HepG2 (cell line): ENCODE measurements around the gene ARMH3. TPM values are rescaled to one million over a fixed set of nuclear protein-coding genes. Genes with fewer than 3 reads are reported as not detected.

Source experiments
- ATAC-seq: fragments of 200-7000 bp; cut with Tn5 transposase; 3 replicates; pipeline ENCODE4 v1.9.1; 2020; ENCODE audit warnings: mild to moderate bottlenecking, moderate library complexity
- BruUV-seq: library from RNA; stranded (reverse); fragments of 400-500 nt; replicated peaks from 2 replicates; lab custom pipeline; 2021; lab: Mats Ljungman, UMichigan
- CTCF ChIA-PET: fragments of 300-600 bp; formaldehyde crosslinking; extraction: SDS; loops from one replicate; lab custom pipeline; 2021; ENCODE audit warnings: low total read pairs, inconsistent platforms, low intra/inter-chr PET ratio; lab: Yijun Ruan, JAX
- POLR2A ChIA-PET: fragments of 350-600 bp; sonication (Branson Sonifier 250); formaldehyde crosslinking; loops from one replicate; lab custom pipeline; 2020; ENCODE audit warnings: antibody characterized with exemption, inconsistent platforms; lab: Yijun Ruan, JAX
- DNase-seq: peaks from one replicate; pipeline ENCODE4 v3.0.0-alpha.2; 2015; ENCODE audit warnings: low spot score
- FAIRE-seq: peaks from 3 replicates; lab custom pipeline; 2011; peaks lifted over from hg19 to GRCh38; lab: Jason Lieb, UNC
- H2AFZ ChIP-seq: one replicate; pipeline ENCODE4 v1.6.1; 2011; ENCODE audit warnings: low read length, inconsistent platforms
- H3K27ac ChIP-seq: fragments of 300-600 bp; 3 replicates; pipeline ENCODE4 v1.8.0; 2011; ENCODE audit warnings: mixed run types, mild to moderate bottlenecking, mixed read lengths, low read length, inconsistent platforms; ENCODE audit not compliant: insufficient read depth; ENCODE audit errors: extremely low read length
- H3K27me3 ChIP-seq, 2 experiments: fragments of 200-600 bp in 1 of 2; 2 replicates in 1 of 2; 3 replicates in 1 of 2; pipeline versions ENCODE4 v1.6.0 to v1.8.0; 2011; ENCODE audit warnings: low read length in 2 of 2, mild to moderate bottlenecking in 2 of 2, moderate library complexity in 2 of 2, inconsistent platforms in 1 of 2; ENCODE audit not compliant: insufficient read depth in 2 of 2, control insufficient read depth in 1 of 2
- H3K36me3 ChIP-seq, 2 experiments: fragments of 200-600 bp in 1 of 2; replicated peaks in 1 of 2; 2 replicates in 1 of 2; 3 replicates in 1 of 2; pipeline versions ENCODE4 v1.5.1 to v1.8.0; 2011; ENCODE audit warnings: low read length in 2 of 2, inconsistent platforms in 1 of 2; ENCODE audit not compliant: insufficient read depth in 2 of 2, control insufficient read depth in 1 of 2
- H3K4me1 ChIP-seq: 2 replicates; pipeline ENCODE4 v1.5.1; 2012; ENCODE audit warnings: low read length, inconsistent platforms; ENCODE audit not compliant: insufficient read depth
- H3K4me2 ChIP-seq: 2 replicates; pipeline ENCODE4 v1.6.0; 2011; ENCODE audit warnings: low read depth, low read length, inconsistent platforms
- H3K4me3 ChIP-seq, 3 experiments: fragments of 200-600 bp in 1 of 3; sonication (generic), shearing (Covaris generic) in 1 of 3; replicated peaks in 1 of 3; 2 replicates each; pipeline ENCODE4 v1.5.1; 2011 to 2016; ENCODE audit warnings: low read length in 3 of 3, inconsistent platforms in 2 of 3, low read depth in 2 of 3, mild to moderate bottlenecking in 2 of 3, control low read depth in 1 of 3, mixed read lengths in 1 of 3; ENCODE audit not compliant: insufficient read depth in 1 of 3
- H3K79me2 ChIP-seq: one replicate; pipeline ENCODE4 v1.6.1; 2011; ENCODE audit warnings: low read length, inconsistent platforms; ENCODE audit not compliant: insufficient read depth
- H3K9ac ChIP-seq: 2 replicates; pipeline ENCODE4 v1.6.0; 2011; ENCODE audit warnings: mild to moderate bottlenecking, low read depth, low read length, inconsistent platforms; ENCODE audit not compliant: insufficient read depth
- H3K9me3 ChIP-seq: 2 replicates; pipeline ENCODE4 v1.5.1; 2012; ENCODE audit warnings: mild to moderate bottlenecking, low read length
- H4K20me1 ChIP-seq: 2 replicates; pipeline ENCODE4 v1.6.0; 2011; ENCODE audit warnings: inconsistent platforms, mild to moderate bottlenecking, low read length, moderate library complexity; ENCODE audit not compliant: insufficient read depth
- CBX1 ChIP-seq: IDR thresholded peaks from one replicate; pipeline ENCODE4 v1.6.1; 2016; ENCODE audit warnings: antibody characterized with exemption, low read depth
- EP300 ChIP-seq, 3 experiments: sonication (generic) in 1 of 3; formaldehyde crosslinking in 1 of 3; IDR thresholded peaks; 2 replicates each; pipeline versions ENCODE4 v1.5.1 to v1.6.1; 2011 to 2020; ENCODE audit warnings: low read depth in 2 of 3, low read length in 2 of 3, borderline replicate concordance in 1 of 3, improper control_type of control experiment in 1 of 3, mild to moderate bottlenecking in 1 of 3, missing genetic modification reagents in 1 of 3, moderate library complexity in 1 of 3
- NFE2L2 ChIP-seq: fragments of 150-350 bp; IDR thresholded peaks from 2 replicates; pipeline ENCODE4 v1.6.1; 2014; ENCODE audit warnings: low read length
- SRSF9 ChIP-seq: fragments of 200-400 bp; formaldehyde crosslinking; IDR thresholded peaks from 2 replicates; pipeline ENCODE4 v1.6.1; 2018; ENCODE audit warnings: borderline replicate concordance, mild to moderate bottlenecking, low read depth, low read length; ENCODE audit not compliant: insufficient read depth, poor library complexity, severe bottlenecking
- ZKSCAN5 ChIP-seq: sonication (generic); formaldehyde crosslinking; IDR thresholded peaks from 2 replicates; pipeline ENCODE4 v1.5.1; 2020; ENCODE audit warnings: mild to moderate bottlenecking, missing genetic modification reagents
- ZNF20 ChIP-seq: sonication (generic); formaldehyde crosslinking; IDR thresholded peaks from 2 replicates; pipeline ENCODE4 v1.4.0; 2020; ENCODE audit warnings: mild to moderate bottlenecking, moderate library complexity, missing genetic modification reagents
- ZNF614 ChIP-seq: IDR thresholded peaks from 2 replicates; pipeline ENCODE4 v1.6.1; 2018; ENCODE audit warnings: missing biosample characterization, missing genetic modification reagents, inconsistent platforms, borderline replicate concordance
- WGBS: methylation state at CpG from one replicate; pipeline ENCODE4 v1.1.6; 2017; ENCODE audit warnings: low lambda C conversion rate; 5-methylcytosine and 5-hydroxymethylcytosine counted together
- in situ Hi-C: cut with HindIII; loops from 2 replicates; pipeline ENCODE4 v1.10.0; 2017; ENCODE audit warnings: low pct_unique_long_range_greater_than_20kb; ENCODE audit not compliant: extremely low pct_ligation_motif_present
- intact Hi-C: fragments of 100-400 bp; cut with micrococcal nuclease; formaldehyde crosslinking; loops from one replicate; pipeline ENCODE4 v1.10.0; 2022; ENCODE audit not compliant: unreplicated experiment
- polyA plus RNA-seq, 8 experiments: library from polyadenylated mRNA; depleted of rRNA in 3 of 8; stranded (reverse) in 7 of 8; unstranded in 1 of 8; fragments of >200 nt; fragmentation: Illumina TruSeq in 4 of 8; extraction: Trizol in 4 of 8; gene quantifications; 2 replicates each; pipeline versions ENCODE4 v1.2.1 to v1.2.3, GENCODE V29; 2011 to 2016; ENCODE audit warnings: low read depth in 4 of 8, missing spikeins in 1 of 8, mixed read lengths in 1 of 8; ENCODE audit not compliant: insufficient read depth in 1 of 8
- total RNA-seq, 5 experiments: library from RNA; depleted of rRNA; stranded (reverse); fragments of >200 nt; fragmentation: Illumina TruSeq; extraction: Trizol; gene quantifications; 2 replicates each; pipeline ENCODE4 v1.2.3, GENCODE V29; 2016; ENCODE audit warnings: low read depth in 1 of 5
- TF ChIP-seq, protein P1 (sequence below): sonication (generic); formaldehyde crosslinking; IDR thresholded peaks from 2 replicates; pipeline ENCODE4 v1.4.0; 2020; ENCODE audit warnings: low read depth, missing genetic modification reagents
- TF ChIP-seq, protein P2 (sequence below): sonication (generic); formaldehyde crosslinking; IDR thresholded peaks from 2 replicates; pipeline ENCODE4 v1.4.0; 2020; ENCODE audit warnings: missing genetic modification reagents, borderline replicate concordance

The ARMH3 gene
- total and polyA plus RNA-seq, 2 of the 13 experiments (the other 11 are each of a cell fraction or from before 2014, with no cell fraction given): 8.4 to 16.9 TPM

DNA sequence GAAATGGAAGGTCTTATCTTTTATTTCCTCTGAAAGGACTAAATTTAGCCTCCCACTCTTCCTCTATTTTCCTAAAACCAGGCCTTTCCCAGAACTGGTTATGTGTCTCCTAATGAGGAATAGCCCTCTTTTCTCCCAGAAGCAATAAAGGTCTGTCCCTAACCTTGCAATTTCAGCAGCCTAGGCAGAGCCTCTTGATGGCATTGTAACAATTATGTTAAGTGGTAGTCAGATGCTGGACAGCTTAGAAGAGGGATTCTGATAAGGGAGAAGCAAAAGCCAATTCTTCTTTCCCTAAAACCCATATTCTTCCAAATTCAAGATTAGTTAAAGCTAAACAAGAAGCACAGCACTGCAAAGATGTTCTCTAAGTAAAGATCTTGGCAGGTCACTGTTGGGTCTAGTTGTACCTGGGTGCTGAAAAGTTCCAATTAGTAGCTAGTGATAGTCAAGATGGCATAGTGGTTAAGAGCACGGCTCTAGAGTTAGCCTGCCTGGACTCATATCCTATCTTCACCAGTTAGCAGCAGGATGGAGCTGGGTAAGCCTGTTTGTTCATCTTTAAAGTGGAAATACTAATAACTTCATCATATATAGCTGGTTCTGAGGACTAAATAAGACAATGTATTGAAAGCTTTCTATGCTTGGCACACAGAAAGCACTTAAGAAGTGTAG is 198.0 kb downstream of the ARMH3 start:
- ChIA-PET CTCF (no interaction called here), POLR2A (interaction anchor here (1.2 kb wide), 1 partner anchor 39 kb away, joined by 3 read pairs; no protein-coding TSS in a partner anchor)
- no peak for ATAC-seq
- Histone ChIP-seq H3K9ac (no peak overlapping the region), H4K20me1 (no peaks in the 10 kb centered on the region), H2AFZ (no peak overlapping the region), H3K36me3 (no peaks in the 10 kb centered on the region), H3K9me3 (no peaks in the 10 kb centered on the region), H3K27ac (no peak overlapping the region), H3K4me3 (no peak overlapping the region), H3K4me2 (no peak overlapping the region), H3K4me1 (peaks cover 6% of the 10 kb centered on the region; the same call in 1 of the 2 replicates), H3K79me2 (no peaks in the 10 kb centered on the region), H3K27me3 (no peaks in the 10 kb centered on the region)
- FAIRE-seq: no peak
- TF ChIP-seq ZNF20 (no peak), NFE2L2 (no peak), SRSF9 (no peak), ZNF614 (CRISPR knock-in tag) (no peak), EP300 (IDR thresholded peaks at IDR 0.05; ENCODE audit: low read depth in 2 of 2, low read length in 2 of 2) (no peak), EP300 (CRISPR knock-in tag; IDR thresholded peaks at IDR 0.05; ENCODE audit: borderline replicate concordance) (no peak), ZKSCAN5 (no peak), CBX1 (no peak)
- TF ChIP-seq, protein P1, sequence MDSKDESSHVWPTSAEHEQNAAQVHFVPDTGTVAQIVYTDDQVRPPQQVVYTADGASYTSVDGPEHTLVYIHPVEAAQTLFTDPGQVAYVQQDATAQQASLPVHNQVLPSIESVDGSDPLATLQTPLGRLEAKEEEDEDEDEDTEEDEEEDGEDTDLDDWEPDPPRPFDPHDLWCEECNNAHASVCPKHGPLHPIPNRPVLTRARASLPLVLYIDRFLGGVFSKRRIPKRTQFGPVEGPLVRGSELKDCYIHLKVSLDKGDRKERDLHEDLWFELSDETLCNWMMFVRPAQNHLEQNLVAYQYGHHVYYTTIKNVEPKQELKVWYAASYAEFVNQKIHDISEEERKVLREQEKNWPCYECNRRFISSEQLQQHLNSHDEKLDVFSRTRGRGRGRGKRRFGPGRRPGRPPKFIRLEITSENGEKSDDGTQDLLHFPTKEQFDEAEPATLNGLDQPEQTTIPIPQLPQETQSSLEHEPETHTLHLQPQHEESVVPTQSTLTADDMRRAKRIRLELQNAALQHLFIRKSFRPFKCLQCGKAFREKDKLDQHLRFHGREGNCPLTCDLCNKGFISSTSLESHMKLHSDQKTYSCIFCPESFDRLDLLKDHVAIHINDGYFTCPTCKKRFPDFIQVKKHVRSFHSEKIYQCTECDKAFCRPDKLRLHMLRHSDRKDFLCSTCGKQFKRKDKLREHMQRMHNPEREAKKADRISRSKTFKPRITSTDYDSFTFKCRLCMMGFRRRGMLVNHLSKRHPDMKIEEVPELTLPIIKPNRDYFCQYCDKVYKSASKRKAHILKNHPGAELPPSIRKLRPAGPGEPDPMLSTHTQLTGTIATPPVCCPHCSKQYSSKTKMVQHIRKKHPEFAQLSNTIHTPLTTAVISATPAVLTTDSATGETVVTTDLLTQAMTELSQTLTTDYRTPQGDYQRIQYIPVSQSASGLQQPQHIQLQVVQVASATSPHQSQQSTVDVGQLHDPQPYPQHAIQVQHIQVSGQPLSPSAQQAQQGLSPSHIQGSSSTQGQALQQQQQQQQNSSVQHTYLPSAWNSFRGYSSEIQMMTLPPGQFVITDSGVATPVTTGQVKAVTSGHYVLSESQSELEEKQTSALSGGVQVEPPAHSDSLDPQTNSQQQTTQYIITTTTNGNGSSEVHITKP (CRISPR knock-in tag): no peak
- TF ChIP-seq, protein P2, sequence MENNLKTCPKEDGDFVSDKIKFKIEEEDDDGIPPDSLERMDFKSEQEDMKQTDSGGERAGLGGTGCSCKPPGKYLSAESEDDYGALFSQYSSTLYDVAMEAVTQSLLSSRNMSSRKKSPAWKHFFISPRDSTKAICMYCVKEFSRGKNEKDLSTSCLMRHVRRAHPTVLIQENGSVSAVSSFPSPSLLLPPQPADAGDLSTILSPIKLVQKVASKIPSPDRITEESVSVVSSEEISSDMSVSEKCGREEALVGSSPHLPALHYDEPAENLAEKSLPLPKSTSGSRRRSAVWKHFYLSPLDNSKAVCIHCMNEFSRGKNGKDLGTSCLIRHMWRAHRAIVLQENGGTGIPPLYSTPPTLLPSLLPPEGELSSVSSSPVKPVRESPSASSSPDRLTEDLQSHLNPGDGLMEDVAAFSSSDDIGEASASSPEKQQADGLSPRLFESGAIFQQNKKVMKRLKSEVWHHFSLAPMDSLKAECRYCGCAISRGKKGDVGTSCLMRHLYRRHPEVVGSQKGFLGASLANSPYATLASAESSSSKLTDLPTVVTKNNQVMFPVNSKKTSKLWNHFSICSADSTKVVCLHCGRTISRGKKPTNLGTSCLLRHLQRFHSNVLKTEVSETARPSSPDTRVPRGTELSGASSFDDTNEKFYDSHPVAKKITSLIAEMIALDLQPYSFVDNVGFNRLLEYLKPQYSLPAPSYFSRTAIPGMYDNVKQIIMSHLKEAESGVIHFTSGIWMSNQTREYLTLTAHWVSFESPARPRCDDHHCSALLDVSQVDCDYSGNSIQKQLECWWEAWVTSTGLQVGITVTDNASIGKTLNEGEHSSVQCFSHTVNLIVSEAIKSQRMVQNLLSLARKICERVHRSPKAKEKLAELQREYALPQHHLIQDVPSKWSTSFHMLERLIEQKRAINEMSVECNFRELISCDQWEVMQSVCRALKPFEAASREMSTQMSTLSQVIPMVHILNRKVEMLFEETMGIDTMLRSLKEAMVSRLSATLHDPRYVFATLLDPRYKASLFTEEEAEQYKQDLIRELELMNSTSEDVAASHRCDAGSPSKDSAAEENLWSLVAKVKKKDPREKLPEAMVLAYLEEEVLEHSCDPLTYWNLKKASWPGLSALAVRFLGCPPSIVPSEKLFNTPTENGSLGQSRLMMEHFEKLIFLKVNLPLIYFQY (CRISPR knock-in tag): no peak
- intact Hi-C loops (no loop called here), in situ Hi-C loops (no loop called here)
- no peak for DNase-seq
- BruUV-seq: no TSS peak
- WGBS: 0% methylated on average over 1 of the region's 1 CpG
